GM12878 (cell line): Measurements from ENCODE around the gene KDM8. TPM values are rescaled to one million over a fixed set of nuclear protein-coding genes. Genes with fewer than 3 reads are reported as not detected.
"Not testable (repeated sequence)": the region's sequence is repeated elsewhere in the genome, so short reads cannot be mapped to it uniquely, and the experiment has no call there.

Experiments
- ATAC-seq: fragments of 200-7000 bp; cut with Tn5 transposase; 3 replicates; pipeline ENCODE4 v1.9.1; 2020; ENCODE audit warnings: mild to moderate bottlenecking, moderate library complexity
- BruUV-seq: library from RNA; stranded (reverse); fragments of 400-500 nt; replicated peaks from 2 replicates; lab custom pipeline; 2021; lab: Mats Ljungman, UMichigan
- CTCF ChIA-PET: fragments of 300-600 bp; sonication (Branson Sonifier 250); formaldehyde crosslinking; extraction: SDS; loops from one replicate; lab custom pipeline; 2021; ENCODE audit warnings: inconsistent platforms; lab: Yijun Ruan, JAX
- POLR2A ChIA-PET: fragments of 350-600 bp; formaldehyde crosslinking; extraction: SDS; loops from one replicate; lab custom pipeline; 2021; ENCODE audit warnings: inconsistent platforms; lab: Charles Lee
- RAD21 ChIA-PET: fragments of 300-600 bp; sonication (Branson Sonifier 250); formaldehyde crosslinking; loops from one replicate; lab custom pipeline; 2023; ENCODE audit warnings: antibody characterized with exemption; ENCODE audit not compliant: unreplicated experiment; lab: Charles Lee
- SMC1A ChIA-PET: fragments of 300-600 bp; sonication (Branson Sonifier 250); formaldehyde crosslinking; loops from one replicate; lab custom pipeline; 2023; ENCODE audit not compliant: unreplicated experiment, uncharacterized antibody; lab: Charles Lee
- DNase-seq: peaks from one replicate; pipeline ENCODE4 v3.0.0-alpha.2; 2011; ENCODE audit warnings: low read depth, low spot score
- FAIRE-seq: peaks from 3 replicates; lab custom pipeline; 2011; peaks lifted over from hg19 to GRCh38; lab: Jason Lieb, UNC
- H2AFZ ChIP-seq: 2 replicates; pipeline ENCODE4 v1.6.0; 2011; ENCODE audit warnings: low read depth, low read length, control low read depth; ENCODE audit not compliant: control insufficient read depth
- H3K27ac ChIP-seq: 2 replicates; pipeline ENCODE4 v1.5.1; 2011; ENCODE audit warnings: control low read depth; ENCODE audit not compliant: control insufficient read depth, insufficient read depth
- H3K27me3 ChIP-seq, 2 experiments: replicated peaks in 1 of 2; 2 replicates each; pipeline versions ENCODE4 v1.6.0 to v1.6.1; 2011; ENCODE audit warnings: low read length in 1 of 2; ENCODE audit not compliant: control insufficient read depth in 2 of 2, insufficient read depth in 2 of 2
- H3K36me3 ChIP-seq, 2 experiments: 2 replicates each; pipeline ENCODE4 v1.5.1; 2011; ENCODE audit warnings: low read length in 1 of 2; ENCODE audit not compliant: control insufficient read depth in 2 of 2, insufficient read depth in 2 of 2
- H3K4me1 ChIP-seq: 2 replicates; pipeline ENCODE4 v1.6.1; 2011; ENCODE audit warnings: mild to moderate bottlenecking, low read length, moderate library complexity, mixed read lengths; ENCODE audit not compliant: control insufficient read depth, insufficient read depth
- H3K4me2 ChIP-seq: 2 replicates; pipeline ENCODE4 v1.6.0; 2011; ENCODE audit warnings: control low read depth; ENCODE audit not compliant: control insufficient read depth, insufficient read depth
- H3K4me3 ChIP-seq: fragments of 200-600 bp; sonication (generic); 2 replicates; pipeline ENCODE4 v1.5.1; 2016
- H3K79me2 ChIP-seq: 2 replicates; pipeline ENCODE4 v1.6.0; 2011; ENCODE audit warnings: low read length; ENCODE audit not compliant: control insufficient read depth, insufficient read depth
- H3K9ac ChIP-seq: 2 replicates; pipeline ENCODE4 v1.8.0; 2011; ENCODE audit warnings: low read length, control low read depth, mixed read lengths; ENCODE audit not compliant: control insufficient read depth, insufficient read depth
- H3K9me3 ChIP-seq: replicated peaks from 3 replicates; pipeline ENCODE4 v1.5.1; 2011; ENCODE audit warnings: mild to moderate bottlenecking, low read length; ENCODE audit not compliant: control insufficient read depth, insufficient read depth
- H4K20me1 ChIP-seq: 2 replicates; pipeline ENCODE4 v1.6.0; 2011; ENCODE audit not compliant: control insufficient read depth, insufficient read depth
- EP300 ChIP-seq, 2 experiments: fragments of 150-350 bp in 1 of 2; IDR thresholded peaks; 2 replicates each; pipeline ENCODE4 v1.6.1; 2011 to 2012; ENCODE audit warnings: low read depth in 2 of 2, low read length in 2 of 2, borderline replicate concordance in 1 of 2, improper control_type of control experiment in 1 of 2, inconsistent platforms in 1 of 2; ENCODE audit not compliant: control insufficient read depth in 1 of 2
- FOS ChIP-seq: IDR thresholded peaks from 3 replicates; pipeline ENCODE4 v1.6.1; 2011; ENCODE audit warnings: borderline replicate concordance; ENCODE audit not compliant: insufficient read length; ENCODE audit errors: extremely low read depth
- MYB ChIP-seq: fragments of 150-350 bp; IDR thresholded peaks from 2 replicates; pipeline ENCODE4 v1.6.1; 2014; ENCODE audit warnings: mild to moderate bottlenecking, low read depth, low read length, borderline replicate concordance
- NFIC ChIP-seq: IDR thresholded peaks from 2 replicates; pipeline ENCODE4 v1.6.1; 2012; ENCODE audit warnings: low read depth, mild to moderate bottlenecking, inconsistent platforms, low read length, moderate library complexity
- RB1 ChIP-seq: fragments of 450-650 bp; formaldehyde crosslinking; IDR thresholded peaks from 2 replicates; pipeline ENCODE4 v1.6.1; 2017; ENCODE audit warnings: mild to moderate bottlenecking, borderline replicate concordance
- TARDBP ChIP-seq: IDR thresholded peaks from 2 replicates; pipeline ENCODE4 v1.6.1; 2016; ENCODE audit warnings: borderline replicate concordance
- TCF12 ChIP-seq: IDR thresholded peaks from 2 replicates; pipeline ENCODE4 v1.6.1; 2011; ENCODE audit warnings: low read depth, mild to moderate bottlenecking, low read length
- WRNIP1 ChIP-seq: IDR thresholded peaks from 2 replicates; pipeline ENCODE4 v1.6.1; 2011; ENCODE audit warnings: low read depth, low read length, improper control_type of control experiment, borderline replicate concordance
- WGBS: methylation state at CpG from one replicate; pipeline ENCODE4 v1.1.6; 2016; ENCODE audit warnings: low lambda C conversion rate; ENCODE audit not compliant: insufficient replicate concordance, insufficient coverage; ENCODE audit errors: missing lambda C conversion rate; 5-methylcytosine and 5-hydroxymethylcytosine counted together
- in situ Hi-C: fragments of 300-500 bp; cut with MboI; formaldehyde crosslinking; loops from 9 replicates; pipeline ENCODE4 v1.14.3; 2018; ENCODE audit warnings: mixed read lengths
- intact Hi-C: fragments of 100-400 bp; cut with micrococcal nuclease; formaldehyde crosslinking; loops from one replicate; pipeline ENCODE4 v1.14.2; 2022; ENCODE audit not compliant: unreplicated experiment
- polyA plus RNA-seq, 11 experiments: library from polyadenylated mRNA; depleted of rRNA in 4 of 11; unstranded in 6 of 11; stranded (reverse) in 5 of 11; fragments of >200 nt; fragmentation: Nextera tagmentation in 4 of 11; fragmentation: Illumina TruSeq in 1 of 11; extraction: Ambion mirVana in 4 of 11; extraction: Trizol in 1 of 11; gene quantifications; 1 replicate in 1 of 11; 2 replicates in 10 of 11; pipeline versions ENCODE4 v1.2.1 to v1.2.3, GENCODE V29; 2011 to 2016; ENCODE audit warnings: inconsistent platforms in 2 of 11, missing spikeins in 2 of 11, low read depth in 1 of 11
- total RNA-seq, 4 experiments: library from RNA; depleted of rRNA in 3 of 4; stranded (reverse); fragments of >200 nt in 3 of 4; fragmentation: Illumina TruSeq in 1 of 4; extraction: Trizol in 1 of 4; gene quantifications; 2 replicates each; pipeline versions ENCODE4 v1.2.1 to v1.2.3, GENCODE V29; 2013 to 2021

Gene KDM8
- total and polyA plus RNA-seq, 10 of the 15 experiments (the other 5 are each of a cell fraction or from before 2014, with no cell fraction given) = 0.79 to 8.9 (median 5.8) TPM

GRCh38 chr16:27248036-27248435 lies 44.7 kb downstream of the KDM8 start:
- no peak for FAIRE-seq
- SMC1A ChIA-PET = interaction anchor here (0.9 to 8.5 kb wide), 5 partner anchors 9 to 68 kb away, joined by 3 to 165 read pairs (median 3); no protein-coding TSS in a partner anchor

GRCh38 chr16:27248886-27249285 lies 45.6 kb downstream of the KDM8 start:
- DNase-seq, H2AFZ ChIP-seq, H3K27ac ChIP-seq, H3K79me2 ChIP-seq, BruUV-seq, in situ Hi-C loops, H3K27me3 ChIP-seq, H4K20me1 ChIP-seq, H3K9me3 ChIP-seq, H3K4me3 ChIP-seq, H3K9ac ChIP-seq, ATAC-seq, H3K4me2 ChIP-seq, H3K36me3 ChIP-seq, intact Hi-C loops, FAIRE-seq: not testable (repeated sequence)
- RAD21 ChIA-PET = interaction anchor here (0.7 to 1.7 kb wide), 4 partner anchors 12 to 119 kb away, joined by 3 to 6 read pairs (median 4); no protein-coding TSS in a partner anchor
- POLR2A ChIA-PET = interaction anchor here (0.7 to 2.9 kb wide), 4 partner anchors 10 to 55 kb away, joined by 4 to 14 read pairs (median 10); partner anchors contain the start of gene NSMCE1
- SMC1A ChIA-PET = interaction anchor here (1.2 to 8.5 kb wide), 7 partner anchors 9 to 106 kb away, joined by 3 to 165 read pairs (median 5); no protein-coding TSS in a partner anchor
- CTCF ChIA-PET = interaction anchor here (1.2 to 3.6 kb wide), 6 partner anchors 9 to 69 kb away, joined by 4 to 19 read pairs (median 8); no protein-coding TSS in a partner anchor
- 98% methylated on average over 4 of the region's 4 CpGs for WGBS
- peaks cover 11% of the 10 kb centered on the region for H3K4me1 ChIP-seq

More at GRCh38 chr16:27248036-27248435, 44.7 kb downstream of the KDM8 start:
- ChIA-PET RAD21 (interaction anchor here (0.7 to 1.4 kb wide), 3 partner anchors 11 to 69 kb away, joined by 3 to 5 read pairs (median 4); no protein-coding TSS in a partner anchor), POLR2A (interaction anchor here (0.7 to 2.9 kb wide), 5 partner anchors 9 to 56 kb away, joined by 3 to 14 read pairs (median 4); partner anchors contain the start of gene NSMCE1), CTCF (interaction anchor here (1.1 to 3.6 kb wide), 3 partner anchors 14 to 27 kb away, joined by 4 to 19 read pairs (median 5); no protein-coding TSS in a partner anchor)
- no peak for DNase-seq
- Histone ChIP-seq H3K27me3 (no peaks in the 10 kb centered on the region), H3K27ac (no peak overlapping the region), H3K4me3 (no peak overlapping the region), H3K9ac (no peak overlapping the region), H2AFZ (no peak overlapping the region), H3K36me3 (peaks cover 0 to 3% of the 10 kb centered on the region in 2 experiments; a peak in 1 of 4 replicates), H4K20me1 (no peaks in the 10 kb centered on the region), H3K4me2 (no peak overlapping the region), H3K79me2 (peaks cover under 1% of the 10 kb centered on the region; the same call in 1 of the 2 replicates), H3K9me3 (no peaks in the 10 kb centered on the region; the same call in 2 of the 3 replicates), H3K4me1 (peaks cover 11% of the 10 kb centered on the region)
- TF ChIP-seq TCF12 = no peak
- no peak for TF ChIP-seq EP300 (IDR thresholded peaks at IDR 0.05; ENCODE audit: borderline replicate concordance in 1 of 2, control insufficient read depth in 1 of 2, low read depth in 2 of 2, low read length in 2 of 2)
- no peak for TF ChIP-seq MYB
- TF ChIP-seq TARDBP = no peak
- no peak for TF ChIP-seq NFIC
- TF ChIP-seq WRNIP1 = no peak
- TF ChIP-seq RB1 = no peak
- TF ChIP-seq FOS = no peak
- no TSS peak for BruUV-seq
- 100% methylated on average over 2 of the region's 2 CpGs for WGBS
- in situ Hi-C loops = no loop called here
- intact Hi-C loops = no loop called here
- ATAC-seq = no peak
